ENCODE results near the gene CHDH. TPM values are rescaled to one million over a fixed set of nuclear protein-coding genes. Genes with fewer than 3 reads are reported as not detected.

Gene CHDH
- polyA plus RNA-seq, 1 donor (not counting 4 experiments of a cell fraction or from before 2014, with no cell fraction given), result not detected

GRCh38 chr3:53891497-53892285, 45.5 kb upstream of the CHDH start, which contains the start of gene SELENOK:
Gene SELENOK, minus strand, starts transcription at chr3:53891859.
- peaks cover 0 to 2% of the 10 kb centered on the region in 2 experiments for H3K36me3 ChIP-seq (ENCODE audit: control insufficient read depth in 2 of 2, extremely low read depth in 1 of 2, insufficient read depth in 2 of 2, low read length in 2 of 2)
- peak within 1 kb of the TSS; percentile 93 for H2AFZ ChIP-seq (ENCODE audit: control insufficient read depth, low read length)
- peaks cover 6% of the 10 kb centered on the region for H3K9me1 ChIP-seq (ENCODE audit: control insufficient read depth, extremely low read depth, insufficient read depth, low read length)
- peak within 1 kb of the TSS; percentile 97 for H3K27ac ChIP-seq (ENCODE audit: control insufficient read depth, insufficient read depth, low read length)
- H3K4me2 ChIP-seq (ENCODE audit: control insufficient read depth, extremely low read depth, insufficient read depth, low read depth, low read length), result peak within 1 kb of the TSS; percentile 90
- peaks cover 18% of the 10 kb centered on the region for H3K4me1 ChIP-seq (ENCODE audit: control insufficient read depth, extremely low read depth, insufficient read depth, low read length)
- H3K27me3 ChIP-seq (ENCODE audit: control insufficient read depth, extremely low read depth, insufficient read depth, low read length), result no peaks in the 10 kb centered on the region
- FAIRE-seq (peak; percentile 92), DNase-seq (ENCODE audit: low read depth, low spot score) (peak; percentile 89)
- peak within 1 kb of the TSS; percentile 79 to 99 (median 87) for H3K4me3 ChIP-seq (ENCODE audit: control insufficient read depth in 2 of 3, extremely low read depth in 1 of 3, insufficient read depth in 2 of 3, low read depth in 1 of 3, low read length in 3 of 3)
- TF ChIP-seq EZH2 (IDR thresholded peaks at IDR 0.05; ENCODE audit: low read length), result no peak
- no peaks in the 10 kb centered on the region for H4K20me1 ChIP-seq (ENCODE audit: control insufficient read depth, extremely low read depth, insufficient read depth, low read length)
- dilution Hi-C loops (cut with MboI; ENCODE audit: extremely low pct_ligation_motif_present, low sequenced_read_pairs), result no loop called here
- peaks cover 34% of the 10 kb centered on the region for H3K79me2 ChIP-seq (ENCODE audit: control insufficient read depth, insufficient read depth, low read length)
- no peaks in the 10 kb centered on the region for H3K9me3 ChIP-seq (ENCODE audit: control insufficient read depth, low read depth, low read length)
- H3K9ac ChIP-seq (ENCODE audit: control insufficient read depth, extremely low read depth, insufficient read depth, low read length), result peak within 1 kb of the TSS; percentile 99

GRCh38 chr3:53890726-53891475, 44.7 kb upstream of the CHDH start:
- DNase-seq (ENCODE audit: low read depth, low spot score), result no peak
- H3K9me3 ChIP-seq (ENCODE audit: control insufficient read depth, low read depth, low read length), result no peaks in the 10 kb centered on the region
- peaks cover 18% of the 10 kb centered on the region for H3K4me1 ChIP-seq (ENCODE audit: control insufficient read depth, extremely low read depth, insufficient read depth, low read length)
- peaks cover 0 to 4% of the 10 kb centered on the region in 2 experiments for H3K36me3 ChIP-seq (ENCODE audit: control insufficient read depth in 2 of 2, extremely low read depth in 1 of 2, insufficient read depth in 2 of 2, low read length in 2 of 2)
- peak overlapping the region; percentile 91 for H2AFZ ChIP-seq (ENCODE audit: control insufficient read depth, low read length)
- peak overlapping the region; percentile 79 to 99 (median 87) for H3K4me3 ChIP-seq (ENCODE audit: control insufficient read depth in 2 of 3, extremely low read depth in 1 of 3, insufficient read depth in 2 of 3, low read depth in 1 of 3, low read length in 3 of 3)
- peaks cover 34% of the 10 kb centered on the region for H3K79me2 ChIP-seq (ENCODE audit: control insufficient read depth, insufficient read depth, low read length)
- H3K27ac ChIP-seq (ENCODE audit: control insufficient read depth, insufficient read depth, low read length), result peak overlapping the region; percentile 97
- peak; percentile 64 for FAIRE-seq
- dilution Hi-C loops (cut with MboI; ENCODE audit: extremely low pct_ligation_motif_present, low sequenced_read_pairs), result no loop called here
- H3K9ac ChIP-seq (ENCODE audit: control insufficient read depth, extremely low read depth, insufficient read depth, low read length), result peak overlapping the region; percentile 99
- peaks cover 6% of the 10 kb centered on the region for H3K9me1 ChIP-seq (ENCODE audit: control insufficient read depth, extremely low read depth, insufficient read depth, low read length)
- H3K27me3 ChIP-seq (ENCODE audit: control insufficient read depth, extremely low read depth, insufficient read depth, low read length), result no peaks in the 10 kb centered on the region
- no peaks in the 10 kb centered on the region for H4K20me1 ChIP-seq (ENCODE audit: control insufficient read depth, extremely low read depth, insufficient read depth, low read length)
- TF ChIP-seq EZH2 (IDR thresholded peaks at IDR 0.05; ENCODE audit: low read length) (no peak), CTCF (optimal IDR thresholded peaks at IDR 0.05 in 1 of 3, IDR thresholded peaks at IDR 0.05 in 1 of 3, conservative IDR thresholded peaks at IDR 0.05 in 1 of 3; ENCODE audit: extremely low read depth in 1 of 3, insufficient read depth in 2 of 3, low read length in 3 of 3) (no peak)
- H3K4me2 ChIP-seq (ENCODE audit: control insufficient read depth, extremely low read depth, insufficient read depth, low read depth, low read length), result peak overlapping the region; percentile 90

Data from keratinocyte (primary cell).